Caco-2 (cell line): ENCODE results near the gene UNKL. TPM values are rescaled to one million over a fixed set of nuclear protein-coding genes. Genes with fewer than 3 reads are reported as not detected.
A peak's percentile ranks its signal among the peaks of the same experiment; 100 is the strongest.

Experiments used
- BruUV-seq: library from RNA; stranded (reverse); fragments of 400-500 nt; replicated peaks from 2 replicates; lab custom pipeline; 2021; lab: Mats Ljungman, UMichigan
- CTCF ChIA-PET: fragments of 300-600 bp; sonication (Branson Sonifier 250); formaldehyde crosslinking; loops from one replicate; lab custom pipeline; 2022; ENCODE audit warnings: antibody characterized with exemption; lab: Charles Lee
- POLR2A ChIA-PET: fragments of 300-600 bp; sonication (Branson Sonifier 250); formaldehyde crosslinking; loops from one replicate; lab custom pipeline; 2022; ENCODE audit warnings: antibody characterized with exemption; lab: Charles Lee
- DNase-seq, 2 experiments: peaks; one replicate each; pipeline versions ENCODE4 v3.0.0 to v3.0.0-alpha.2; 2020 to 2022
- H3K27me3 ChIP-seq: replicated peaks from 2 replicates; pipeline ENCODE4 v1.6.0; 2011; ENCODE audit warnings: low read length; ENCODE audit not compliant: control insufficient read depth, insufficient read depth
- H3K36me3 ChIP-seq: 2 replicates; pipeline ENCODE4 v1.5.1; 2011; ENCODE audit warnings: low read length; ENCODE audit not compliant: control insufficient read depth, insufficient read depth
- H3K4me1 ChIP-seq: fragments of 250-450 bp; sonication (Bioruptor Pico); 2 replicates; pipeline ENCODE4 v1.5.1; 2020; ENCODE audit warnings: mild to moderate bottlenecking
- H3K4me3 ChIP-seq: 2 replicates; pipeline ENCODE4 v1.5.1; 2011; ENCODE audit warnings: low read depth, mild to moderate bottlenecking, control low read depth, low read length
- H3K9me3 ChIP-seq: fragments of 250-450 bp; sonication (Bioruptor Pico); 2 replicates; pipeline ENCODE4 v1.5.1; 2020; ENCODE audit warnings: mild to moderate bottlenecking, moderate library complexity
- H3K27ac Mint-ChIP-seq: one replicate; pipeline ENCODE4 v1.8.0; 2022; ENCODE audit warnings: mixed read lengths; ENCODE audit not compliant: unreplicated experiment
- H3K27me3 Mint-ChIP-seq: one replicate; pipeline ENCODE4 v1.8.0; 2022; ENCODE audit warnings: mixed read lengths; ENCODE audit not compliant: insufficient read depth, unreplicated experiment
- H3K36me3 Mint-ChIP-seq: one replicate; pipeline ENCODE4 v1.8.0; 2022; ENCODE audit warnings: mild to moderate bottlenecking, mixed read lengths; ENCODE audit not compliant: insufficient read depth, unreplicated experiment
- H3K4me1 Mint-ChIP-seq: one replicate; pipeline ENCODE4 v1.8.0; 2022; ENCODE audit warnings: low read depth, mixed read lengths; ENCODE audit not compliant: unreplicated experiment
- H3K4me3 Mint-ChIP-seq: one replicate; pipeline ENCODE4 v1.8.0; 2022; ENCODE audit warnings: mild to moderate bottlenecking, moderate library complexity, mixed read lengths; ENCODE audit not compliant: unreplicated experiment
- H3K9me3 Mint-ChIP-seq: one replicate; pipeline ENCODE4 v1.8.0; 2022; ENCODE audit warnings: mixed read lengths; ENCODE audit not compliant: unreplicated experiment
- CTCF ChIP-seq, 2 experiments: fragments of 200-600 bp in 1 of 2; IDR thresholded peaks; 1 replicate in 1 of 2; 2 replicates in 1 of 2; pipeline versions ENCODE4 v1.5.1 to v1.8.0; 2011 to 2022; ENCODE audit warnings: antibody characterized with exemption in 1 of 2, control low read depth in 1 of 2, inconsistent platforms in 1 of 2, low read depth in 1 of 2, low read length in 1 of 2, mild to moderate bottlenecking in 1 of 2, moderate library complexity in 1 of 2; ENCODE audit not compliant: insufficient read depth in 1 of 2, severe bottlenecking in 1 of 2, unreplicated experiment in 1 of 2
- intact Hi-C: fragments of 100-400 bp; cut with micrococcal nuclease; formaldehyde crosslinking; loops from one replicate; pipeline ENCODE4 v1.10.0; 2022; ENCODE audit not compliant: unreplicated experiment
- total RNA-seq: library from RNA; stranded (reverse); gene quantifications from 2 replicates; pipeline ENCODE4 v1.2.3, GENCODE V29; 2022

UNKL gene
- total RNA-seq, 1 experiment from 2014 or later: 31.2 TPM

- TF ChIP-seq CTCF (IDR thresholded peaks at IDR 0.05; ENCODE audit: insufficient read depth in 1 of 2, low read depth in 1 of 2, low read length in 1 of 2, severe bottlenecking in 1 of 2, unreplicated experiment in 1 of 2): no peak
- ChIA-PET POLR2A (no interaction called here), CTCF (no interaction called here)
- Mint-ChIP-seq H3K27me3 (no peaks in the 10 kb centered on the region), H3K4me3 (no peak overlapping the region), H3K4me1 (no peaks in the 10 kb centered on the region), H3K27ac (no peak overlapping the region), H3K9me3 (no peaks in the 10 kb centered on the region), H3K36me3 (no peaks in the 10 kb centered on the region)
- no peaks in the 10 kb centered on the region for H3K36me3 ChIP-seq
- H3K4me1 ChIP-seq: peaks cover 4% of the 10 kb centered on the region; the same call in 1 of the 2 replicates
- H3K9me3 ChIP-seq: no peaks in the 10 kb centered on the region
- intact Hi-C loops: no loop called here
- no peak overlapping the region for H3K4me3 ChIP-seq
- no TSS peak for BruUV-seq
- DNase-seq: no peak
- peaks cover 1% of the 10 kb centered on the region; the same call in 1 of the 2 replicates for H3K27me3 ChIP-seq
Measured at GRCh38 chr16:1334739-1335138, 79.8 kb downstream of the UNKL start.

GRCh38 chr16:1333854-1334700, 80.4 kb downstream of the UNKL start:
- ChIA-PET POLR2A (no interaction called here), CTCF (no interaction called here)
- Histone ChIP-seq H3K27me3 (peaks cover 1% of the 10 kb centered on the region; the same call in 1 of the 2 replicates), H3K4me3 (peak overlapping the region; percentile 19), H3K36me3 (no peaks in the 10 kb centered on the region), H3K9me3 (no peaks in the 10 kb centered on the region), H3K4me1 (peaks cover 4% of the 10 kb centered on the region; the same call in 1 of the 2 replicates)
- no peak overlapping the region for H3K4me3 Mint-ChIP-seq
- DNase-seq: no peak
- no peak overlapping the region for H3K27ac Mint-ChIP-seq
- intact Hi-C loops: no loop called here
- H3K4me1 Mint-ChIP-seq: no peaks in the 10 kb centered on the region
- no TSS peak for BruUV-seq
- no peaks in the 10 kb centered on the region for H3K9me3 Mint-ChIP-seq
- no peaks in the 10 kb centered on the region for H3K27me3 Mint-ChIP-seq
- H3K36me3 Mint-ChIP-seq: no peaks in the 10 kb centered on the region
- no peak for TF ChIP-seq CTCF (IDR thresholded peaks at IDR 0.05; ENCODE audit: insufficient read depth in 1 of 2, low read depth in 1 of 2, low read length in 1 of 2, severe bottlenecking in 1 of 2, unreplicated experiment in 1 of 2)

GRCh38 chr16:1333149-1333812, 81.2 kb downstream of the UNKL start, which contains the start of gene BAIAP3:
BAIAP3 (plus strand) TSS chr16:1333645; CDS start chr16:1338550, 4,905 bp downstream.
- peak in 1 of 2 experiments; percentile 40 for DNase-seq
- Histone ChIP-seq H3K9me3 (no peaks in the 10 kb centered on the region), H3K27me3 (no peaks in the 10 kb centered on the region; the same call in 1 of the 2 replicates), H3K4me3 (peak within 1 kb of the TSS; percentile 19), H3K36me3 (no peaks in the 10 kb centered on the region), H3K4me1 (peaks cover 4% of the 10 kb centered on the region; the same call in 1 of the 2 replicates)
- Mint-ChIP-seq H3K9me3 (no peaks in the 10 kb centered on the region), H3K27ac (no peak within 1 kb of the TSS), H3K4me1 (no peaks in the 10 kb centered on the region), H3K36me3 (no peaks in the 10 kb centered on the region), H3K4me3 (peak within 1 kb of the TSS; percentile 52), H3K27me3 (no peaks in the 10 kb centered on the region)
- intact Hi-C loops: no loop called here
- CTCF ChIA-PET: no interaction called here
- TF ChIP-seq CTCF (IDR thresholded peaks at IDR 0.05; ENCODE audit: insufficient read depth in 1 of 2, low read depth in 1 of 2, low read length in 1 of 2, severe bottlenecking in 1 of 2, unreplicated experiment in 1 of 2): no peak
- no TSS peak for BruUV-seq
- POLR2A ChIA-PET: no interaction called here
